Tibial nerve (tissue), 3 donors: ENCODE results near the gene BBS5.

ENCODE experiments used
- POLR2A ChIP-seq, 2 donors: fragments of 450-650 bp; IDR thresholded peaks; one replicate each; pipeline ENCODE4 v1.6.1; 2017; ENCODE audit warnings: antibody characterized with exemption in 2 of 2, mild to moderate bottlenecking in 2 of 2, moderate library complexity in 2 of 2
- TF ChIP-seq, protein P1 (sequence below), 5 experiments: fragments of 200-600 bp in 3 of 5; fragments of 450-650 bp in 2 of 5; sonication (generic) in 3 of 5; IDR thresholded peaks; one replicate each; pipeline ENCODE4 v1.5.1; 2016 to 2019; ENCODE audit warnings: antibody characterized with exemption in 5 of 5, mild to moderate bottlenecking in 3 of 5, moderate library complexity in 2 of 5

GRCh38 chr2:169462896-169463695 is 16.2 kb upstream of the BBS5 start:
- TF ChIP-seq, protein P1, sequence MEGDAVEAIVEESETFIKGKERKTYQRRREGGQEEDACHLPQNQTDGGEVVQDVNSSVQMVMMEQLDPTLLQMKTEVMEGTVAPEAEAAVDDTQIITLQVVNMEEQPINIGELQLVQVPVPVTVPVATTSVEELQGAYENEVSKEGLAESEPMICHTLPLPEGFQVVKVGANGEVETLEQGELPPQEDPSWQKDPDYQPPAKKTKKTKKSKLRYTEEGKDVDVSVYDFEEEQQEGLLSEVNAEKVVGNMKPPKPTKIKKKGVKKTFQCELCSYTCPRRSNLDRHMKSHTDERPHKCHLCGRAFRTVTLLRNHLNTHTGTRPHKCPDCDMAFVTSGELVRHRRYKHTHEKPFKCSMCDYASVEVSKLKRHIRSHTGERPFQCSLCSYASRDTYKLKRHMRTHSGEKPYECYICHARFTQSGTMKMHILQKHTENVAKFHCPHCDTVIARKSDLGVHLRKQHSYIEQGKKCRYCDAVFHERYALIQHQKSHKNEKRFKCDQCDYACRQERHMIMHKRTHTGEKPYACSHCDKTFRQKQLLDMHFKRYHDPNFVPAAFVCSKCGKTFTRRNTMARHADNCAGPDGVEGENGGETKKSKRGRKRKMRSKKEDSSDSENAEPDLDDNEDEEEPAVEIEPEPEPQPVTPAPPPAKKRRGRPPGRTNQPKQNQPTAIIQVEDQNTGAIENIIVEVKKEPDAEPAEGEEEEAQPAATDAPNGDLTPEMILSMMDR (IDR thresholded peaks at IDR 0.05) = no peak
- TF ChIP-seq POLR2A (IDR thresholded peaks at IDR 0.05) = no peak
